SW 1271 (cell line): ENCODE measurements around the gene NINJ2.

Experiments
- DNase-seq, 2 experiments: peaks; one replicate each; lab custom pipeline; 2025; lab: John Stamatoyannopoulos, UW

The NINJ2 gene

GRCh38 chr12:673849-674248 lies 10.6 kb upstream of the NINJ2 start:
- DNase-seq, result no peak

- no peak for DNase-seq
Measured at GRCh38 chr12:669576-669945, 6.3 kb upstream of the NINJ2 start.

DNA sequence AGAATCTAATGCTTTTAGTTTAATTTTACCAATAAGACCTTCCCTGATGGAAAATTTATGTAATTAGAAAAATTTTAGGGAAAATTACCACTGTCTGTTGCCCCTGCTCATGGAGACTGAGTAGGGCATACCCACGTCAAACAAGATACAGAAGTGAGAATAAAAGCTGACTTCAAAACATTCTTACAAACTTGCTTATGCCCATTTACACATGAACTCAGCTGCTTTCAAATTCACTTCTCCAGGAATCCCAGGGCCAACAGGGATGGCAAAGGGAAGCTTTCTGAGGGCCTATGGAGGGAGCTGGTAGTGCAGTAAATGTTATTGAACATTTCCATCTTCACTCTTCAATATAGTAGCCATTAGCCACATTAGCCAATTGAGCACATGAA lies 4.8 kb upstream of the NINJ2 start:
- no peak for DNase-seq

DNA sequence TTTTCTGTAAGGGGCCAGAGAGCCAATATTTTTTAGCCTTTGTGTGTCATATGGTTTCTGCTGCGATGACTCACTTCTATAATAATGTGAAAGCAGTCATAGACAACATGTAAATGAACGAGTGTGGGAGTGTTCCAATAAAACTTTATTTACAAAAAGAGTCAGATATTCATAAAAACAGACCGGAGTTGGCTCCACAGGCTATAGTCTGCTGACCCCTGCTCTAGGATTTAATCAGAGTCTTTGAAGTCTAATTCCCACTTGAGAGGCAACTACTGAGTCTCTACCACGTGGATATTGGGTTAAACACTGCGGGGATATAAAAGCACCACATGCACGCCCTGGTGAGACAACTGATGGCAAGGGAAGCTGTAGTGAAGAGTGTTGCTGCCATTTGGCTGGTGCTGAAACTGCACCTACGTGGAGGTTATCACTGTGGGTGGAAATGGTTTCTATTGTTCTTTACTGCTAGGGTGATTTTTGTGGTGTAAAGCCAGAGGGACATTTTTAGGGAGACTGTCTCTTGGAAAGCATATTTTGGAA lies 3.6 kb upstream of the NINJ2 start:
- DNase-seq, result no peak

GRCh38 chr12:666066-666465 lies 2.8 kb upstream of the NINJ2 start:
- no peak for DNase-seq

- no peak for DNase-seq
Measured at GRCh38 chr12:664779-665092, 1.5 kb upstream of the NINJ2 start.

DNA sequence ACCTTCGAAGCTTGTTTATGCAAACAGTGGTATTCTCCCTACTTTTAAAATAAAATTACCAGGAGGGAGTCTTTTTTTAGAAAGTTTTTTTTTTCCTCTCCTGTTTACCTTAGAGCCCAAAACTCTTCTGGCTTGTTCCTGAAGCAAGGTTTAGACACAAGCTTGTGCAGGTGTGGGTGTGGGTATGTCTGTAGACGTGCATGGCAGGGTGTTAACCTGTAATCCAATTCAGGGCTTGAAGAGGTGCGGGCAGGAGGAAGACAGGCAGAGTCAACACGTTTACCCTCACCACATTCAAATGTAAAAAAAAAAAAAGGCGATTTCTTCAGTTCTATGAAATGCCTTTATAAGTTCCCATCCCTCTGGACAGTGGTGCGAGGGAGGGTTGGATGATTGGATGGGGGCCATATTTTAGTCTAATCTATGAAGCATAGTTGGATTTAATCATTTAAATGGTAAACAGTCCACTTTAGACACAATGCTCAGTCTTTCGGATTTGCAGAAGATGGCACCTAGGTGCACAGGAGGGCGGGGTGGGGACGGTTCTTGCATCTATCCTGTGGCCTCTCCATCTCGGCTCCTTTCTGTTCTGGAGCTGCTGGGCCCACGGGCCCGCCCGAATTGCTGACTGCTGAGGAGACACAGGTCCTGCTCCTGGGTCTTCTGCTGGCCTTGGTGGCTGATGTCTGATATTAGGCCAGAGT lies 982 bp upstream of the NINJ2 start:
- DNase-seq, result no peak

DNA sequence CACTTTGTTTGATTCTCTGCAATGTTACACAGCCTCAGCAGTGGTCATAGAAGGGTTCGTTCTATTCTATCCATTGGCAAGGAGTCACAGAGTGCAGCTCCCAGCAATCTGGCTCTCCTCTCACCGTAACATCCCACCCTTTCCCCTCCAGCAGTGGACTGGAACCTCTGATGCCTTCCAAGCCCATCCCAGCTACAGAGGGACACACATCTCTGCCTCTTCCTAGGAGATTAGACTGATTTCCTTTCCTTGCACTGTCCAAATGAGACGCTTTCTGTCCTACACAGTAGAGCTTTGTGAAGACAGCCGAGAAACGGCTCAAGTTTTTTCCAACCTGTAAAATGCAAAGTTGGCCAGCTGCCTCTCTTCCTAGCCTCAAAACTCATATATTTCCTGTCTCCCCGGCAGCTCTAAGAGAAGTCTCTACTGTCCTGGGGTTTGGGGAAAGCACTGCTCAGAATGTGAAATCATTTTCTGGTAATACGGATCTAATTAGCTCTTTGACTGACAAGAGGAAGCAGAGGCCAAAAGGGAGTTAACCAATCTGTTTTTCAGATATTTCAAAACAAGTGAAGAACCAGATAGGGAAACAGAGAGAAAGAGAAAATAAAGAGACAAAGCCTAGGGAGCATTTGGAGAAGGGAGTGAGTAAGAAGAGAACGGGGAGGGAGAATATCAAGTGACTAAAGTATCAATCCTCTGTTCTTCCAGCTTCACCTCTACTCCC lies 516 bp downstream of the NINJ2 start:
- no peak for DNase-seq

DNA sequence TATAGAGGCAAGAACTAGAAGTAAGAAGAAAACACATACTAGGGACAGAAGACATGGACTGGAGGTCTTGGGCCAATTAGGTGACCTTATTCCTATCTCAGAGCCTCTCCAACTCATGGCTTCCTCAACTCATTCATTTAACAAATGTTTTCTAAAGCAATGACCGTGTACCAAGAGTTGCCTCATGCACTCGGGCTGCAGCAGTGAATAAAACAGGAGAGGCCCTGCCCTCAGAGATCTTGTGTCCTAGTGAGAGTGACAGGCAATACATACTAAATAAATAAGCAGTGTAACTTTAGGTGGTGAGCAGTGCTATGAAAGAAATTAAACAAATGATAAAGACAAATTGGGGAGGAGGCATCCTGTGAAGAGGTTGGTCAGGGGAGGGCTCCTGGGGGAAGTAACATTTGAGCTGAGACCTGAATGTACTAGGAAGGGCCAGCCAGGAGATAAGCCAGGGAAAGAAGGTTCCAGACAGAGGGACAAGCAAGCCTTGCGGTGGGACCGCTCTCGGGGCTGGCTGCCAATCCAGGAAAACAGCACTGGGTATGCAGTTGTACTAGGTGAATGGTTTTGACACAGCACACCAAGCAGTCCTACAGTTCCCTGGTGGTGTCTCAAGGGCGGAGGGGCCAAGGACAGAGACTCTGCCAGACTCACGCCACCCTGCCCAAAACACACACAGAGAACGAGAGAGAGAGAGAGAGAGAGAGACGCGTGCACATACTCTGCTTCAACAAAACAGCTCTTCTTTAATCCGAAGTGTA lies 1.3 kb downstream of the NINJ2 start:
- DNase-seq, result no peak

- DNase-seq, result no peak
Measured at GRCh38 chr12:659090-659683, 4.1 kb downstream of the NINJ2 start.

- no peak for DNase-seq
Measured at GRCh38 chr12:650983-651382, 12.3 kb downstream of the NINJ2 start.

DNA sequence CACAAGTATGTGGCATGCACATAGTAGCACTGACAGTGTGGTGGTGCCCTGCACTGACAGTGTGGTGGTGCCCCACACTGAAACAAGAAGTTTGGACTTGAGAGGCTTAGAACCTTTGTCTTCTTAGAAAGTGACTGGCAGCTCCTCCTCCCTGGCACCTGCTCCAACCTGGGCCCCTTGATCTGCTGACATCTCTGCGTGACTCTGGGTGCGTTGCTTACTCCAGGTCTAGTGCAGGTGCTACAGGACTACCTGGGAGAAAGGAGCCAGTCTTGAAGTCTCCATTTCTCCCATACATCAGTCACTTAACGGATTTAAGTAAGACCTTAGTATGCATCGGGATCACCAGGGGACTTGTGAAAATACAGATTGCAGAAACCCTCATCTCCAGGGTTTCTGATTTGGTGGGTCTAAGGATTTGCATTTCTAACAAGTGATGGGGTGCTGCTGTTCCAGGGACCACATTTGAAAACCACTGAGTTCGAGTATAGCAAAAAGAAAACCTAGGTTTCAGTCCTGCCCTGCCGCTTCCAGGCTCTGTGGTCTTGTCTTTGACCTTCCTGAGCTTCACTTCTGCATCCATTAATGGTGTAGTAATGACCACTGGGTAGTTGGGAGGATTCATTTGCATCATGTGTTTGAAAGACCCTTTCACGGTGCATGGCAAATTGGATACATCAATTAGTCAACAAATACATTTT lies 15.7 kb downstream of the NINJ2 start:
- no peak for DNase-seq

GRCh38 chr12:646442-647384 lies 16.5 kb downstream of the NINJ2 start:
- no peak for DNase-seq

DNA sequence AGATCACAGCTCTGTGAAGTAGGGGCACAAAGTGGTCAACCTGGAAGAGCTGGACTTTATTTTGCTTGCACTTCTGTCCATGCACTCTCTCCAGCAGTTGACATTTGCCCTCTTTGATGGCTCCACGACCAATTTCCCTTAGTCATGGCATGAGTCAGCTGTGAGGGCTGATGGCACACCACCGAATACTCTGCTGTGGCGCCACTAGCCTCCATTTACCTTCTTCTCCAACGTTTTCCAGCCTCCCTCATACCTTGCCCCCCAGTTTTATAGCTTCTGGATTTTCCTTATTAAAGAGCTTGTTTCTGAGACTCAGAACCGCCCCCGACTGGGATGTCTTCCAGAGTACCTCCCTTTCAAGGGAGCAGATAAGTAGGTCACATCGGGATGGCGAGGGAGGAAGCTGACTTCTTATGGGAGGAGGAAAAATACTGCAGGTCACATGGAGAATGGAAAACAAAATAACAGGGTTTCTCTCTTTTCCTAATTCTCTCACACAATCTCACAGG lies 17.6 kb downstream of the NINJ2 start:
- DNase-seq, result no peak

DNA sequence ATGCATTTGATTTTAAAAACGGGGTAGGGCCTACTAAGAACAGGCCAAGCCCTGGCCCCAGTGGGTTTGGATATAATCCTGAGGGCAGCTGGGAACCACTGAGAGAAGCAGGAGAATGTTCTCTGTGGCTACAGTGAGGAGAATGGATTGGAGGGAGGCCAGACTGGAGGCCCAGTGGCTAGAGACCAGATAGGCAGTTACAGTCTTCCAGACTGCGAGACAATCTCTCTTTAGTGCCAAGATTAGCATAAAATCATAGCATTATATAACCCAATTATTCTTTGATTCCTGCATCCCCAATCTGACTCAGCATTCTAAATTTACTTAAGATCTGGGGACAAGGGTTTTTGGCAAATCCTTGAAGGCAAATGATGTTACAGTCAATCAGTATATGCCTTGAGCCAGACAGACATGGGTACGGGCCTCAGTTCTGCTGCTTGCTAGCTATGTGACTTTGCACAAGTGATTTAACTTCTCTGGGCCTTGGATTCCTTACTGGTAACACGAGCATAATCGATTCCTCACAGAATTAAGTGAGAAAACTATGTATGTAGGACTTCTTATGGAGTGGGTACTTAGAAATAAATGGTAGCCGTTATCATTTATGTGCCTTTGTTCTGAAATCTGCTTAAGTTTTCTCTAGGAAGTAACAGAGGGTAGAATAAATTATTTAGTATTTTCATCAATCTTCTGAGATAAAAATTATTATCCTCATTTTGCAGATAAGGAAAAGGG lies 18.3 kb downstream of the NINJ2 start:
- no peak for DNase-seq

DNA sequence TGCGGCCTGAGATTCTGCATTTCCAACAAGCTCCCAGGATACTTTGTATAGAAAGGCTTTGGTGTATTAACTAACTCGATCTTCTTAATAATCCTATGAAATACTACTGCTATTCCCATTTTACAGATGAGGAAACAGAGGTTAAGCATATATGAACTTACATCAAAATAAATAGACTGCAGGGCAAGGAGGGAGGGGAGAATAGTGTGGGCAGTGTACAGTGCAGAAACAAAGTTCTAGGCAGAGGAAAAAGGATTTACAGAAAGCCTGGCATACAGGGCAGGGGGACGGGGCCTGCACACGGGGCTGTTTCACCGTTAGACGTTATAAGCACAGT lies 19.0 kb downstream of the NINJ2 start:
- DNase-seq, result no peak

DNA sequence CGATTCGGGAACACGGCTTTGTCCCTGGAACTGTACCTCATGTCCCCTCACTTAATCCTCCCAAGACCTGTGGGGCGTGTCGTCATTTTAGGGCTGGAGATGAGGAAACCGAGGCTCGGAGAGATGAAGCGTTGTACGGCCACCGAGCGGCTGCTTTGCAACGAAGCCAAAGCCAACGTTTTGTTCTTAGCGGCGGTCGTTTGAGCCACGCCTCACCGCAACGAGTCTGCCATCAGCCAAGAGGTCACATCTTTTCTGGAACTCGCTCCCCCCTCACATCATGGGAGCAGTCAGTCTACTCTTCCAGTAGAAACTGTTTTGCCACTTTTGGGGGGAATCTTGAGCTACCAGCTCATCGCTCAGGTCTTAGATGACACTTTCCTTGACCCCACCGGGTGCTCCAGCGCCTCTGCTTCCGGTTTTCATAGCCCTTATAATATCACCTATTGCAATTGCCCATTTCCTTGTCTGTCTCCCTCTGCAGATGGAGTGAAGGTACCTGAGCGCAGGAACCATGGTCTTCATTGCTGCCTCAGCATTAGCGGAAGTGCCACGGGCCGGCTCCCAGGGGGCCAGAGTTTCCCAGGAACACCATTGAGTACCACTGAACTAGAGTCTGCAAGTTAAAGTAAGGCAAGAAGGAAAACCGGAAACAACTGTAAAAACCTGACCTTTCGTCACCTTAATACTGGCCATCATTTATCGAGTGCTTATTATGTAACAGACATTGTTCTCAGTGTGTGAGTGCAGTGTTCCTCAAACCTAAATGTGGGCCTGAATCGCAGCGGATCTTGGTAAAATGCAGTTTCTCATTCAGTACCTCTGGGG lies 19.6 kb downstream of the NINJ2 start:
- no peak for DNase-seq

DNA sequence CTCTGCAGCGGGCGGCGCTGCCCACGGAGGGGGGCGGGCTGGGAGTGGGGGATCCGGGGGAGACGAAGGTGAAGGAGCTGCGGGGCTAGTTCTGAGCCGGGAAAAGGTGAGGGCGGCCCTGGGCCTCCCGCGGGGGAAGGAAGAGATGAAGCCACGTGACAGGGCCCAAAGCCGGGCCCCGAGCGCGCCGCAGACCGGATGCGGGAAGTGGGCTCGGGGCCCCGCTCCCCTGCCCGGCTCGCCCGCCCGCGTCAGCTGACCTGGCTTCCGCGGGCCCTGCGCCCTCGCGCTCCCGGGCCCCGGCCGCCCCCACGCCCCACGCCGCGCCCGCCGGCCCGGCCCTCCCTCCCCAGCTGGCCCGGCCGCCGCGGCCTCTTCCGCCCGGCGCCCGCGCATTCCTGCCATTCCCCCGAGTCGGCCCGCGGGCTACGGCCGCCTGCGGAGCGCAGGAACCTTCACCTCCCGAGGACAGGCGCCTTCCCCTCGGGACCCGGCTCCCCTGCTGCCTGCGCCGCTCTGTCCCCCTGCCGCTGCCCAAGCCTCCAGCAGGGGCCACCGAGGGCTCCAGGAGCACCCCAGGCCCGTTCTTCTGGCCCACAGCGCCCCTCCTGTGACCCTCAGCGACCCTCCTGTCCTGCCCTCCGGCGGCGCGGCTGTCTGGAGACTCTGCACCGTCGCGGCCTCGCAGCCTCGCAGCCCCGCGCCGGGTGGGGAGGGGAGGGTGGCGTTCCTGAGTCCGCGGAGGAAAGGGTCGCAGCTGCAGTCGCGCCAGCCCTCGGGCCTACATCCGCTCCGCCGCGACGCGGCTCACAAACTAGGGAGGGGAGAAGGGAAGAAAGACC lies 20.4 kb downstream of the NINJ2 start:
- DNase-seq, result peak; percentile 65 to 69
